GM23248 (cell line): ENCODE measurements around the gene MSANTD1. TPM values are rescaled to one million over a fixed set of nuclear protein-coding genes. Genes with fewer than 3 reads are reported as not detected.

ENCODE experiments used
- DNase-seq: peaks from one replicate; pipeline ENCODE4 v3.0.0-alpha.2; 2015
- H2AFZ ChIP-seq: fragments of 200-600 bp; sonication (generic); 2 replicates; pipeline ENCODE4 v1.6.1; 2016; ENCODE audit warnings: antibody characterized with exemption
- H3F3A ChIP-seq: fragments of 200-600 bp; sonication (generic); 2 replicates; pipeline ENCODE4 v1.6.1; 2016; ENCODE audit warnings: mild to moderate bottlenecking, antibody characterized with exemption, mixed run types; ENCODE audit not compliant: insufficient read depth
- H3K27ac ChIP-seq: fragments of 200-600 bp; sonication (generic); 2 replicates; pipeline ENCODE4 v1.5.1; 2016; ENCODE audit warnings: mild to moderate bottlenecking
- H3K27me3 ChIP-seq: fragments of 200-600 bp; sonication (generic); replicated peaks from 2 replicates; pipeline ENCODE4 v1.6.1; 2016; ENCODE audit warnings: mild to moderate bottlenecking; ENCODE audit not compliant: insufficient read depth
- H3K36me3 ChIP-seq: fragments of 200-600 bp; sonication (generic); 2 replicates; pipeline ENCODE4 v1.6.1; 2016; ENCODE audit warnings: low read depth, mild to moderate bottlenecking
- H3K4me1 ChIP-seq: fragments of 200-600 bp; sonication (generic); 2 replicates; pipeline ENCODE4 v1.6.1; 2016; ENCODE audit warnings: mild to moderate bottlenecking; ENCODE audit not compliant: insufficient read depth
- H3K4me2 ChIP-seq: fragments of 200-600 bp; sonication (generic); one replicate; pipeline ENCODE4 v1.6.1; 2016; ENCODE audit warnings: mild to moderate bottlenecking; ENCODE audit not compliant: unreplicated experiment
- H3K4me3 ChIP-seq: fragments of 200-600 bp; sonication (generic); 2 replicates; pipeline ENCODE4 v1.5.1; 2016; ENCODE audit warnings: mild to moderate bottlenecking
- H3K79me2 ChIP-seq: fragments of 200-600 bp; sonication (generic); 2 replicates; pipeline ENCODE4 v1.6.1; 2016; ENCODE audit warnings: mild to moderate bottlenecking; ENCODE audit not compliant: insufficient read depth
- H3K9ac ChIP-seq: fragments of 200-600 bp; sonication (generic); 2 replicates; pipeline ENCODE4 v1.6.1; 2016; ENCODE audit warnings: mild to moderate bottlenecking
- H3K9me2 ChIP-seq: fragments of 200-600 bp; sonication (generic); 2 replicates; pipeline ENCODE4 v1.6.1; 2016; ENCODE audit warnings: mixed run types, mild to moderate bottlenecking, moderate library complexity; ENCODE audit not compliant: insufficient read depth
- H3K9me3 ChIP-seq: fragments of 200-600 bp; sonication (generic); one replicate; pipeline ENCODE4 v1.6.1; 2017; ENCODE audit warnings: low read depth
- H4K20me1 ChIP-seq: fragments of 200-600 bp; sonication (generic); 2 replicates; pipeline ENCODE4 v1.6.0; 2016; ENCODE audit not compliant: insufficient read depth
- EZH2 ChIP-seq: fragments of 200-600 bp; sonication (generic); IDR thresholded peaks from 2 replicates; pipeline ENCODE4 v1.6.1; 2018; ENCODE audit warnings: antibody characterized with exemption, mild to moderate bottlenecking; ENCODE audit not compliant: insufficient read depth, poor library complexity, severe bottlenecking
- EZH2phosphoT487 ChIP-seq: fragments of 200-600 bp; sonication (generic); IDR thresholded peaks from 2 replicates; pipeline ENCODE4 v1.6.1; 2018; ENCODE audit warnings: antibody characterized with exemption, moderate library complexity, mild to moderate bottlenecking, low read depth; ENCODE audit not compliant: insufficient read depth
- WGBS, 2 experiments: methylation state at CpG; one replicate each; pipeline ENCODE4 v1.1.6; 2015 to 2017; ENCODE audit warnings: low lambda C conversion rate in 2 of 2, low coverage in 1 of 2; ENCODE audit errors: missing lambda C conversion rate in 2 of 2; 5-methylcytosine and 5-hydroxymethylcytosine counted together
- in situ Hi-C: fragments of 300-500 bp; cut with MboI; formaldehyde crosslinking; loops from 2 replicates; pipeline ENCODE4 v1.15.0; 2020
- polyA plus RNA-seq: library from polyadenylated mRNA; unstranded; fragments of >200 nt; fragmentation: Nextera tagmentation; extraction: Ambion mirVana; gene quantifications from 2 replicates; pipeline ENCODE4 v1.2.1, GENCODE V29; 2016
- total RNA-seq: library from RNA; depleted of rRNA; stranded (reverse); fragments of >200 nt; shearing (Covaris generic); gene quantifications from 2 replicates; pipeline ENCODE4 v1.2.3, GENCODE V29; 2014

The MSANTD1 gene
- total and polyA plus RNA-seq, 2 experiments from 2014 or later = not detected

DNA sequence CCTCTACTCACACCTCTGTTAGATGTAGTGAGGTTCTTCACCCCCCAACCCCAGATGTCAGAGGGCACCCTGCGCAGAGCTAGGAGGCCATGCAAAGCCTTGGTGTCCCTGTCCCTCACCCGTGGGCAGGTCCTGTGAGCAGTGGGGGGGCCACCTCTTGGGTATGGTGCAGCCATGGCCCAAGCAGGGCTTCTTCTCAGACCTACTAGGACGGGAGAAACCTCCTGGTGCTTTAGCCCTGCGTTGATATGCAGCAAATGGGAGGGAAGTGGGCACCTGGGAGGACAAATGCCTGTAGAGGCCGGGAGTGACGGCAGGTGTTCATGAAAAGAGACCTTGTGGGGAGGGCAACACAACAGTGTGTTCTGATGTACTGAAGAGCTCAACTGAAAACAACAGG is 38.5 kb upstream of the MSANTD1 start:
- H3K27me3 ChIP-seq = no peaks in the 10 kb centered on the region
- peaks cover 3% of the 10 kb centered on the region; the same call in 1 of the 2 replicates for H3K4me1 ChIP-seq
- H3K9me3 ChIP-seq = no peaks in the 10 kb centered on the region
- in situ Hi-C loops = no loop called here
- H4K20me1 ChIP-seq = no peaks in the 10 kb centered on the region
- H3K4me2 ChIP-seq = no peak overlapping the region
- H3K9me2 ChIP-seq = no peaks in the 10 kb centered on the region
- 87 to 91% methylated on average over 6 of the region's 6 CpGs for WGBS, 2 experiments
- no peaks in the 10 kb centered on the region for H3F3A ChIP-seq
- no peak for DNase-seq
- TF ChIP-seq EZH2 = no peak
- no peak for TF ChIP-seq EZH2phosphoT487
- no peak overlapping the region for H3K9ac ChIP-seq
- H3K36me3 ChIP-seq = peaks cover 35% of the 10 kb centered on the region
- H3K27ac ChIP-seq = no peak overlapping the region
- H3K79me2 ChIP-seq = no peaks in the 10 kb centered on the region
- no peak overlapping the region for H2AFZ ChIP-seq
- no peak overlapping the region for H3K4me3 ChIP-seq

- TF ChIP-seq EZH2 (no peak), EZH2phosphoT487 (no peak)
- no peaks in the 10 kb centered on the region for H3K27me3 ChIP-seq
- no peaks in the 10 kb centered on the region for H3F3A ChIP-seq
- no peak overlapping the region for H2AFZ ChIP-seq
- H3K4me1 ChIP-seq = peaks cover 3% of the 10 kb centered on the region; the same call in 1 of the 2 replicates
- H3K4me2 ChIP-seq = no peak overlapping the region
- H3K36me3 ChIP-seq = peaks cover 33% of the 10 kb centered on the region
- H3K27ac ChIP-seq = no peak overlapping the region
- H3K79me2 ChIP-seq = no peaks in the 10 kb centered on the region
- H3K9ac ChIP-seq = no peak overlapping the region
- H3K4me3 ChIP-seq = no peak overlapping the region
- no peaks in the 10 kb centered on the region for H4K20me1 ChIP-seq
- H3K9me3 ChIP-seq = no peaks in the 10 kb centered on the region
- in situ Hi-C loops = no loop called here
- no peaks in the 10 kb centered on the region for H3K9me2 ChIP-seq
- no peak for DNase-seq
- WGBS, 2 experiments = 95 to 96% methylated on average over 8 of the region's 8 CpGs
Observed at GRCh38 chr4:3211866-3212265, 37.1 kb upstream of the MSANTD1 start.

- H3K27ac ChIP-seq = no peak overlapping the region
- TF ChIP-seq EZH2 (no peak), EZH2phosphoT487 (no peak)
Observed at GRCh38 chr4:3212391-3213105, 36.4 kb upstream of the MSANTD1 start.

GRCh38 chr4:3213106-3213425 is 35.9 kb upstream of the MSANTD1 start:
- H3K4me2 ChIP-seq = no peak overlapping the region
- no peaks in the 10 kb centered on the region for H4K20me1 ChIP-seq
- H3K4me3 ChIP-seq = no peak overlapping the region
- no peak overlapping the region for H3K27ac ChIP-seq
- H3K79me2 ChIP-seq = no peaks in the 10 kb centered on the region
- H3K27me3 ChIP-seq = no peaks in the 10 kb centered on the region
- DNase-seq = no peak
- H3K4me1 ChIP-seq = no peaks in the 10 kb centered on the region
- in situ Hi-C loops = no loop called here
- peaks cover 29% of the 10 kb centered on the region for H3K36me3 ChIP-seq
- no peak overlapping the region for H2AFZ ChIP-seq
- 85 to 89% methylated on average over 4 of the region's 4 CpGs for WGBS, 2 experiments
- no peaks in the 10 kb centered on the region for H3F3A ChIP-seq
- H3K9ac ChIP-seq = no peak overlapping the region
- no peak for TF ChIP-seq EZH2
- TF ChIP-seq EZH2phosphoT487 = no peak
- H3K9me2 ChIP-seq = no peaks in the 10 kb centered on the region
- H3K9me3 ChIP-seq = no peaks in the 10 kb centered on the region

More at GRCh38 chr4:3212391-3213105, 36.4 kb upstream of the MSANTD1 start:
- Histone ChIP-seq H3K9me2 (no peaks in the 10 kb centered on the region), H3K9me3 (no peaks in the 10 kb centered on the region), H3K79me2 (no peaks in the 10 kb centered on the region), H4K20me1 (no peaks in the 10 kb centered on the region), H3K4me1 (peaks cover 3% of the 10 kb centered on the region; the same call in 1 of the 2 replicates), H3K36me3 (peaks cover 29% of the 10 kb centered on the region), H2AFZ (no peak overlapping the region), H3K9ac (no peak overlapping the region), H3K4me2 (no peak overlapping the region), H3K27me3 (no peaks in the 10 kb centered on the region), H3F3A (no peaks in the 10 kb centered on the region), H3K4me3 (no peak overlapping the region)
- in situ Hi-C loops = no loop called here
- DNase-seq = no peak
- 92 to 94% methylated on average over 12 of the region's 12 CpGs for WGBS, 2 experiments
